ENCODE data around the gene RSPO3.
"Not testable (repeated sequence)": the region's sequence is repeated elsewhere in the genome, so short reads cannot be mapped to it uniquely, and the experiment has no call there.

RSPO3 gene, protein sequence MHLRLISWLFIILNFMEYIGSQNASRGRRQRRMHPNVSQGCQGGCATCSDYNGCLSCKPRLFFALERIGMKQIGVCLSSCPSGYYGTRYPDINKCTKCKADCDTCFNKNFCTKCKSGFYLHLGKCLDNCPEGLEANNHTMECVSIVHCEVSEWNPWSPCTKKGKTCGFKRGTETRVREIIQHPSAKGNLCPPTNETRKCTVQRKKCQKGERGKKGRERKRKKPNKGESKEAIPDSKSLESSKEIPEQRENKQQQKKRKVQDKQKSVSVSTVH
- total RNA-seq = 0 to 0.52 (median 0.03) reads per million in 18 experiments

DNA sequence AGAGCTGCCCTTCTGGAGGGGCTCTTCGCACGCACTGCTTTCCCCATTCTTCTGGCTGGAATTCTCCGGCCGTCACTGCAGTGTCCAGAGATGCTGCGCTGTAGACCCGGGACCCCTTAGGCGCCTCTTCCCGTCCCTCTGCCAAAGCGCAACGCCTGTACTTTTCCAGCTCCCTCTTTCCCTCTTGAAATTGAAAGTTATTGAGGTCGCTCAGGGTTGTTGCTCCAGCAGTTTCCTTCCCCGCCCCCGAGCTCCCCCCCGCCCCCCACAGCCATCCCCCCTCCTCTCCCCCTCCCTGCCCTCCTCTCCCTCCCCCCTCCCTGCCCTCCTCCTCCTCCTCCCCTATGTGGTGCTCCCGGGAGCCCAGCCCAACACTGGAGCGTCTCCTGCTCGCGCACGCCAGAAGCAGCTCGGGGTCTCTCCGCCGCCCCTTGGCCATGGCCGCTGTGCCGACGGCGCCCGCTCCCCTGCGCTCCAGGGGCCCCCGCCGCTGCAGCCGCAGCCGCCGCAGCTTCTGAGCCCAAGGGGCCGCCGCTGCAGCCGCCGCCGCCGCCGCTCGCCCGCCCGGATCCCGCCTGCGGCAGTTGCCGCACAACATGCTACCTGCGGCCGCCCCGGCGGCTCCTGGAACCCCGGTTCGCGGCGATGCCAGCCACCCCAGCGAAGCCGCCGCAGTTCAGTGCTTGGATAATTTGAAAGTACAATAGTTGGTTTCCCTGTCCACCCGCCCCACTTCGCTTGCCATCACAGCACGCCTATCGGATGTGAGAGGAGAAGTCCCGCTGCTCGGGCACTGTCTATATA lies at the start of gene RSPO3:
TSS of gene RSPO3 (plus strand) at position 374 of the 804 bp plus-strand sequence. CDS start 522 bp downstream, outside the sequence.
- peak; percentile 13 to 26 for DNase-seq

DNA sequence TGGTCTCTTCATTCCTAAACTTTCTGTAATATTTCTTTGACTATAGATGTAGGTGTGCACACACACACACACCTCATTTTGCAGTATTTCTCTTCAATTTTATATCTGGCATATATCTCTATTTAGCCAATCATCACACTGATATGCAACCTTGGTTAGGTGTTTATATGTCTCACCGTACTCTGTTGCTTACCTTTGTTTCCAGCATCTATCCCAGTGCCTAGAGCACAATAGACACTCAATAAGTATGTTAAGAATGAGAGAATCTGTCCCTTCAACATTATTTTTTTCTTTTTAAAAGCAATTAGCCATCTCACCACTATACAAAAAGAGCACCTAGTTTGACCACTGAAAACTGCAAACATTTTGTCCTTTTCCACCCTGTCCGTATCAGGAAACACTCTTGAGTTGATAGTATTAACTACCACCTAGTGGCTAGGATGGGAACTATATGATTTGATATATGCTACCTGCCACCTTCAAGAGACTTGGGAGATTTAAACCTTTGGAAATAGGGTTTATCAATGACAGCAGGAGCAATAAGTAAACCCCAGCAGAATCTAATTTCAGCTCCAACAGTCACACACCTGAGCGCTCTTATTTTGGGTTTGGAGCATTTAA lies 48.7 kb upstream of the RSPO3 start:
- DNase-seq = no peak

DNA sequence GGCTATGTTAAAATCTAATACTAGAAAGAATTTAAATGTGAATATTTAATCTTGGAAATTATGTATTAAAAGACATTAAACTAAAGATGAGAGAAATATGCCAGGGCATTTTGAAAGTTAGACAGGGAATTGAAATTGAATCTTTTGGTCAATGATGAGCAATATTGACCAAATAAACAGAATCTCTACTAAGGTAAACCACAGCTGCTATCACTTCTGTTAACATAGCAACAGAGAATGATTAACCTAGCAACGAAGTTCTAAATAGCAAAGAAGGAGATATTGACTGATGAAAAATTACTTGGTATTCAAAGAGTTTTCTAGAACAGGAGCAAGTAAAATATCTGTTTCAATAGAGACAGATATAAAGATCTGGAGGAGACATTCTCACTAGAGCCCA lies 45.2 kb upstream of the RSPO3 start:
- no peak for DNase-seq

DNA sequence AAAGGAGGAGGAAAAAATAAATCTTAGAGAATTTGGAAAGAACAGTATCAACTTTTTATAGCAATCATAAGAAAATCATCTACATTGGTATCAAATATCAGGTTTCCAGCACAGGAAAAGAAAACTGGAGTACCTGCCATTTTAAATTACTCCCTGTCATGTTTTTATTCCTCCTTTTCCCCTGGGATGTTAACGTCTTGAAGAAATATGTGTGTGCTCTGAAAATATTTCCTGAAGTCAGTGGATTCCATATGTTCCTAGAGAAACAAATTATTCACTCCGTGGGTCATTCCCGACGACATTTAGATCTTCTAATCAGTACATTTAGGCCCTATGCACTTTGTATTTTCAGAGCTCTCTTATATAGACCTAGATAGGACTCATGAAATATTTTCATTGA lies 42.0 kb upstream of the RSPO3 start:
- no peak for DNase-seq

DNA sequence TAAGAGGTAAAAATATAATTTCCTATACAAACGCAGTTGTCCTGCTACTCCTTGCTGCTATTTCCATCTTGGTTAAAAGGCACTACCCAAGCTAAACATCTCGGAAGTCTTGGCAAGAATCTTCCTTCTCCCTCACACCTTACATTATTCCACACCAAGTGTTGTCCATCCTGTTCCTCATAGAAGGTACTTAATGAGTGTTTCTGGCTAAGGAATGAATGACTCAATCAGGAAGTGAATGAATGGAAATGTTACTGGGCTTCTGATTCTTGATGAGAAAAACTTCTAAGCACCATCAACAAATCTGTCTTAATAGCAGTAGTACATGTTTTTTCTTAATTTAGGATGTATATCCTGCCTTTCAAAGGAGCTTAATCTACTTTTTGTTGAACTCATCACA lies 40.6 kb upstream of the RSPO3 start:
- no peak for DNase-seq

DNA sequence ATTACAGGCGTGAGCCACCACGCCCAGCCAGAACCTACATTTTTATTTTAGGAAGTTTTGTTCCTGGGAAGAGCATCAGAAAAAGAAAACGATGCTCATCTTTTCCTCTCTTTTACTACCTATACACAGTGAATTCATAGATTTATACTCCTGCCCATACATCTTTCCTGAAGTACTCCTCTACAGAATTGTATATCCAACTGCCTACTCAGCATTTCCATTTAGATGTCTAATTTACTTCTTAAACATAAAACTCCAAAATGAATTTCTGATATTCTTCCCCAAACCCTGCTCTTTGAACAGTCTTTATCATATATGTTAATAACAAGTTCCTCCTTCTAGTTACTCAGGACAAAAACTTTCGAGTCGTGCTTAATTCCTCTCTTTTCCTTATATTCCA lies 39.8 kb upstream of the RSPO3 start:
- no peak for DNase-seq

DNA sequence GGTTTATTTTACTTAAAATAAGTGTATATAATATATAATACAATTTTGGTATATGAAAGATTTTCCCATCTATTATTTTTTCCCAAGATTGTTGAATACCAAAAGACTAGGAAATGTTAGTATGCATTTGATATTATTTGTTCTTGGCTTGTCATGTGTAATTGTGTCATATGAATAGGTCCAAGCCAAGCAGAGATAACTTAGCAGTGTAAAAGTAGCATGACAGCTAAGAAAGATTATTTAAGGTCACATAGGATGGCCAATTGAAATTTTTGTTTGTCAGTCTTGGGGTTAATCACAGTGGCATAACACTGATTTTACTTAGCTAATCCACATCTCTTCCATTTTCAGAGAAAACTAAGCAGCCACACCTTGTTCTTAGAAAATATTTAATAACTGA lies 38.8 kb upstream of the RSPO3 start:
- DNase-seq = no peak

DNA sequence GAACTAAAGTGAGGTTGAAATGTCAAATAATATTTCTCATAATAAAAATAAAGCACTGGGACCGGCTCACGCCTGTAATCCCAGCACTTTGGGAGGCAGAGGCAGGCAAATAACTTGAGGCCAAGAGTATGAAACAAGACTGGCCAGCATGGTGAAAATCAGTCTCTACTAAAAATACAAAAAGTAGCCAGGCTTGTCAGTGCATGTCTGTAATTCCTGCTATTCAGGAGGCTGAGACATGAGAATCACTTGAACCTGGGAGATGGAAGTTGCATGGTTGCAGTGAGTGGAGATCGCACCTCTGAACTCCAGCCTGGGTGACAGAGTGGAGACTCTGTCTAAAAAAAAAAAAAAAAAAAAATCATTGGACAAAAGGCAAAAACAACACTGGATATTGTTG lies 38.4 kb upstream of the RSPO3 start:
- DNase-seq = no peak

DNA sequence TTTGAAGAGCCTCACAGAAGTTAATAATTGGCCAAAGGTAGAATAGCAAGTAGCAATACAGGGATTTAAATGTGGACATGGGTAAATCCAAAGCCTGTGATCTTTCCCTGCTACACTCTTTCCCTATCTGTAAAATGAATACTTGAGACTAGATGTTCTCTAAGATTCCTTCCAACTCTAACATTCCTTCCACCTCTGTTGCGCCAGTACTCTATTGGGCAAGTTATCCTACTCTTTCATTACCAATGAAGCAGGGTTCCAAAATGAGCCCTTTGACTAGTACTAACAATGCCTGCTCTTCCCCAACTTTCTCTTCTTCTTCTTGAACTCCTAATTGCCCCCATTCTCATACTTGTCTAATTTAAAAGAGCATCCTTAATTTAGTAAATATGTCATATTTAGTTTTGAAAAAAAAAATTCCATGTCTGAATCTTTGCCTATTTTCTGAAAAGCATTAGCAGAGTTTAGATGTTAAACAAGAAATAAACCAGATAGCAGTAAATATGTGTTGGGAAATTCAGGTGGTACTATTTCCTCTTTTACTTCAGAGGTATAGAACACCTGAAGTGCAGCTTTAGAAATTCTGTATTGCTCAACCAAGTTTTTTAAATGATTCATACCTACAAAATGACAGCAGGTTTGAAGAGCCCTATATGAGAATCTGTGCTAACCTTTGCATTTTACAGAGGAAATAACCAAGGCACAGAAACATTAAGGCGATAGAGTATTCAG lies 35.1 kb upstream of the RSPO3 start:
- DNase-seq = no peak

DNA sequence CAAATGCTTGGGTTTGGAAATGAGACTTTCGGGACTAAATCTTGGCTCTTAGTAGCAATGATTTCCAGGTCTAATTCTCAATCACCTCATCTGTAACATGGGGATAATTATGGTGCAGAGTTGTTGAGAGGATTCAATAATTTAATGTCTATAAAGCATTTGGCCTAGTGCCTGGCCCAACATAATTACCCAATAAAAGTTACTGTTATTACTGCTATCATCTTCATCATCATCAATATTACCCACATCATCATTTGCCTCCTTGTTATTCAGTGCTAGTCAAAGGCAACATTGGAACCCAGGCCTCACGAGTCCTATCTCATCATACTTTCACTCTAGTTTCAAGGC lies 34.5 kb upstream of the RSPO3 start:
- no peak for DNase-seq

DNA sequence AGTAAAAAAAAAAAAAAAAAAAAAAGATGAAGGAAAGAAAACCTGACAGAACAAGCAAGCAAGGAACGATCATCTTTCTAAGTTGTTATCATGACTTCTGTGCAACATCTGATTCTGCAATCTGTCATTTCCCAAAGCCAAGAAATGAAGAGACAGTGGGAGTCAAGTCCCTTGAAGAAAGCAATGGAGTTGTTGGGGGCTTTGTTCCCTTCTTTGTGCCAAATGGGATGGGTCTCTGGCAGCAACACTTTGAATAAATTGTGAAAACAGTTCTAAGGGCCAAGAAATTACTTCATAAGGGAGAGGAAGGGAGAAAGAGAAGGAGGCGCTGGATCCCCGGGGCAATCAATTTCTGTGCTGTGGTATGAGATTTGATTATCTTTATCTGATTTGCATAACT lies 33.3 kb upstream of the RSPO3 start:
- DNase-seq = no peak

DNA sequence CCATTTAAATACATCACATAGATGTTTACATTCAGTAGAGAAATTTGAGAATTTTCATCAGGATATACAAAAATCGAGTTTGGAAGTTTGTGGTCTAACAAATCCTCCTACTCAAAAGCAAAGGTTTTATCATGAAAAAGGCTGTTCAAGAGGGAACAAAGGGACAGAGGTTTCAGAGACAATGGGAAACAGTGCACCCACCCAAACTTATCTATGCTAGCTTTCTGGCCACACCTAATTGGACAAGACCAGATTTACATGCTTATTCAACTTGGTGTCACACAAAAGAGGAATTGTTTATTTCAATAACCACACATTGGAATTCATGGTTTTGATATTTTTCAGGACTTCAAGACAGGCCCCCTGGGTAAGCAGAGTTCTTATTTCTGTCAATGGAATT lies 28.4 kb upstream of the RSPO3 start:
- DNase-seq = no peak

DNA sequence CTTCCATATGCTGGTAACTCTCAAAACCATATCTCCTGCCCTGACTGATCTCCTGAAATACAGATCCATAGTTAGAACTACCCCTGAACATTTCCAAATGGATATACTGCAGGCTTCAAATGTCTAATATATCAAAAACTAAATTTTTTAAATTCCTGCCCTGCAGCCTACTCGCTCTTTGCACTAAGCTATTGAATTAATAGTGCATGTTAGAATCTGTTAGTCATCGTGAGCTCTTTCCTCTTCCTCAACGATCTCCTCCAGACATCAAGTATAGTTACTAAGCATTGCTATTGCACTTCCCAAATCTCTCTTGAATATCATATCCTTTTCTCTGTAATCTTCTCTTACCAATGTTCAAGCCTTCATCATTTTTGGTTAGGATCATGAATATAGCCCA lies 26.0 kb upstream of the RSPO3 start:
- DNase-seq = no peak

DNA sequence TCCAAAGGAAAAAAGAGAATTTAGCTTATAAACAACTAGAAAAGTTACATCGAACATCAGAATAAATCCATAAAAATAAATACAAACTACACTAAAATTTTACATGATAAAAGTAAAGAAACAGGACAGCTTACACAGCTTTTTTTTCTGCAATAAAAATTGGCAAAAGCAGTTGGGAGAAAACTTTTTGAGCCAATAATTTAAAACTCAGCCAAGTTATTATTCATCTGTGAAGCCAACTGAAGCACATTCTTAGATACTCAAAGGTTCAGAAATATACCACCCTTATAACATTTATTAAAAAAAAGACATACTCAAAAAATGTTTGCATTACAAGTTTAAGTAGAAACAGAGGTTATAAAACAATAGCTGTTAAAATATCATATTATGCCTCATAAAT lies 23.7 kb upstream of the RSPO3 start:
- DNase-seq = no peak

DNA sequence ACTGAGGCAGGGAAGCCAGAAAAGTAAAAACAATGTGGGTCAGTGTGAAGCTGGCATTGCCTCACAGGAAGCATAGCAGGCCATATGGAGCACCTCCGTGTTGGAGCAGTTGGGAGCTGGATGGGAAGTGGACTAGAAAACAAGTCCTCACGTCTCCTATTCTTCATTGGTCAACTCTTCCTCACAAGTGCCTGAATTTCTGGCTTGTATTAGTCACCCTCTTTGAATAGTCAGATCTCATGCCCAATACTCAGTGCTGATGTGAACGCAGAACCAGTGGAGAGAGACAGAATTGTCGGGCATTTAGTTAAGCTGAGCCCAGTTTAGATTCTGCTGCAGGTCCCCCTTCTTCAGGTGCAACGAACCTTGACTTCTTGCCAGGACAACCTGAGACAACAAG lies 22.3 kb upstream of the RSPO3 start:
- DNase-seq = no peak

DNA sequence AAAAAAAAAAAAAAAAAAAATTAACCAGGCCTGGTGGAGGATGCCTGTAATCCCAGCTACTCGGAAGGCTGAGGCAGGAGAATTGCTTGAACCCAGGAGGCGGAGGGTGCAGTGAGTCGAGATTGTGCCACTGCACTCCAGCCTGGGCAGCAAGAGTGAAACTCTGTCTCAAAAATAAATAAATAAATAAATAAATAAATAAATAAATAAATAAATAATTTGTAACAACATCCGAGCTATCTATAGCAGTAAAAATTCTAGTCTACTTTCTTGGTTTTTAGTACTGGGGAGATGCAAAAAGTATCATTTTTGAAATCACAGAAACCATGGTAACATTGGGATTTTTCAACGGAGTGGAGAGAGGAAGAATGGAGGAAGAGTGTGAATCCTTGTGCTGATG lies 21.0 kb upstream of the RSPO3 start:
- not testable (repeated sequence) for DNase-seq

DNA sequence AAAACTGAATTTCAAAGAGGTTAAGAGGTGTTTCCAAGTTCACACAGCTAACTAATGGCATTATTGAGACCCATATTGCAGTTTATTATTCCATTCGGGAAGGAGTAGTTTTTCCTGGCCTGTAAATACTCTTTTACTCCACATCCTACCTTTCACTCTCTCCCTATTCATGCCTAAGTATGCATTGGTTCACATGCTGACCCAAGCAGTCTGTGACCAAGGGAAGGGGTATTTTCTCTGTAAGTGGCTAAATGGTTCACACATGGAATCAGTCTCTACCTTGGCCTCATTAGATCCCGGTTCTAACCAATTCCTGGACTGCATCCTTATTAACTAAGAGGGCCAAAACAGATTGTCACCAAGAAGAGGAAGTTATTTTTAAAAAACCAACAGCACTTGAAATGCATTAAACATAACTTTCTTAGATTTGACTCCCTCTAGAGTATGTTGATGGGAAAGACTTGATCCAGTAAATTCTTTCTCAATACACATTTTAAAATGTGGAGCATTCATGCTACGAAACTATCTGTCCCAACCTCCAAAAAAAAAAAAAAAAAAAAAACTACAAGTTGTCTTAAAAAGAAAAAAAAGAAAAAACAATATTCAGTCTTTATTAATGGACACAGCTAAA lies 17.8 kb upstream of the RSPO3 start:
- peak; percentile 17 to 72 for DNase-seq

DNA sequence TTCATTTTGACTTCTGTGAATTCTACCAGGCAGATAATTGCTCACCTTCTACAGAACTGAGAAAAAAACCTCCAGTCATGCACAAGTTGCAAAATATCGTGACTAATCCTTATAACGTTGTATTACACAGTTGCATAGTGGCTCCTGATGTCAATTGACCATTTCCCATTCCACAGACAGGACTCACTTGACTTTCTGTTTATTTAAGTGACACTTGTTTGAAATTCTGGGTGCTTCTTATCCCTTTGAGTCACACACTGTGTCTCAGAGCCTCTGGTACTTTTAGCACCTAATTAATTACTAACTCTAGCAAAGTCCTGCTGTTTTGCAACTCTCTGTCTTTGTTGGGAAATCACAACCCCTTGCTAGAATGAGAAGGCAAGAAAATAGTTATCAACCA lies 16.2 kb upstream of the RSPO3 start:
- DNase-seq = peak; percentile 81 to 92

DNA sequence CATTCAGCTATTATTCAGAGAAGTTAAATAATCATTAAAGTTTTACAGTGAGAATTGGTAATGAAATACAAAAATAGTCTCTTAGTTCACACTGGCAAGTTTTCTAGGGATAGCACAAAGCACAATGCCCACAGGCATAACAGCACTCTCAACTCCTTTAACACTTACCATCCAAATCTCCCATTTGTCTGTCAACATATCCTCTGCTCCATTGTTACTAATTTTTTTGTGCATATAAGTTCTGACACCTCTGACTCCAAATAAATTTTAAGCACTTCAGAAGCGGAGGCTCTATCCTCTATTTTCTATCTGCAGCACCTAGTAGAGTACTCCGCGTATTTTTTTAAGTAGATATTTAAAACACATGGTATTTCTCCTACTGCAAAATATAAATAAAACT lies 15.6 kb upstream of the RSPO3 start:
- no peak for DNase-seq

DNA sequence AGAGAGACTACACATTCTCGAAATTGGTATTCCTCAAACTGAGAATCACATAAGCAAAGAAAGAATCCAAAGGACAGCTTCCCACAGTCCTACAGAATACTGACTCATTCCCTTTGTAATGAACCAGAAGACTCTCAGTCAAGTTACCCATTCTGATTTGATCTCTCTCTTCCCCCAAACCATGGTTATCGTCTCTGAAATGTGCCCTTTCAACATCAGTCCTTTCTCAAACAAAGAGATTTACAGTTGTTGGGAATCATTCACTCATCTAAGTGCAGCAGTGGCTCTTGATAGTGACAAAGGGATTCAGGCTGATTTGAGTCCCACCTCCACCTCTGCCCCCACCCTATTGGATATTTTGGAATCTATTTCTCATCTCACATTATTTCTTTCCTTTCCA lies 15.0 kb upstream of the RSPO3 start:
- DNase-seq = no peak

DNA sequence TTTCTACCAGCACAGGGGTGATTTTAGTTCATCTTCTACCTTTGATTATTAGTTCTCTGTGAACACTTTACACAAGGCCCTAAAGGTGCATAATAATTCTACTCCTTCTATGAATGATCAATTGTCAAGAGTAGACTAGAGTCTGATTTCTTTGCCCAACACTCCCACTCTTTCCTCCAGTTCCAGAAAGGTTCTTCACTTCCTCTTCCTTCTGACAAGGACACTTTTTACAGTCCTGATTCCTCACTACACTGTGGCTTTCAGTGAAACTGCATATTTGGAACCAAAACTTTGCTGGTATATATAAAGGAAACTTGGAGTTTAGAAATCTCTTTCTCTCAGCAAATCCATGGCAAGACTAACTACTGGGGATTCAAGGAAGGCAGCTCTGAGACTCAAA lies 10.6 kb upstream of the RSPO3 start:
- peak; percentile 58 to 76 for DNase-seq

DNA sequence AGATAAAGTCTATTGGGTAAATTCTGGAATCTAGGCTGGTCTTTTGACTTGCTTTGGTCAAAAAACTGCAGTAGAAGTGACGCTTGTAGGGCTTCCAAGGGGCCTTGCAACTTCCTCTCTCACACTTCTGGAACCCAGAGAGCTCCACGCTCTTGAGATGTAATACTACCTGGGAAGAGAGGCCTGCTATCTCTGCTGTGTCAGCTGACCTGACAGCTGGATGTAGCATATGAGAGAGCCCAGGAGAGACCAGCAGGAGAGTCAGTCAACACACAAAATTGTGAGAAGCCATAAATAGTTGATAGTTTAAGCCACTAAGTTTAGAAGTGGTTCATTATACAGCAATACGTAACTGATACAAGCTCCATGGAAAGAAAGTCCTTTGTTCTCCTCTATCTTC lies 7.8 kb upstream of the RSPO3 start:
- DNase-seq = no peak

DNA sequence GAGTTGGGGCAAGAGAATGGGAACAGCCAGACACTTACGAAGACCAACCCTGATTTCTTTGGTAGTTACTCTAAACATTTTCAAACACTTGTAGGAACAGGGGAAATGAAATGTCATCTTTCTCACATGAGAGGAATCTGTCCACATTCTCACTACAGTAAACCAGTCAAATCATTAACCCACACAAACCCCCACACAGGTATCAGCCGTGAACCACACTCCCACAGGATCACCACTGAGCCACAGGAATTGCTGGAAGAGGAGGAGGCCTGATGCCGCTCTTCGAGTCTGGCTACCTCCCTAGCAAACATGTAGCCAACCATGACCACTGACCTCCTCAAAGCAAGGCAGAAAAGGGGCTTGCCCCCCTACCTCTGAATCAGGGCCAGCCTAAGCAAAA lies 6.9 kb upstream of the RSPO3 start:
- no peak for DNase-seq
